Medulla oblongata (tissue), 1 donor: ENCODE measurements around the gene CAVIN2.

Experiments
- DNase-seq: peaks from one replicate; pipeline ENCODE4 v3.0.0-alpha.2; 2015; ENCODE audit errors: extremely low spot score

The CAVIN2 gene, protein sequence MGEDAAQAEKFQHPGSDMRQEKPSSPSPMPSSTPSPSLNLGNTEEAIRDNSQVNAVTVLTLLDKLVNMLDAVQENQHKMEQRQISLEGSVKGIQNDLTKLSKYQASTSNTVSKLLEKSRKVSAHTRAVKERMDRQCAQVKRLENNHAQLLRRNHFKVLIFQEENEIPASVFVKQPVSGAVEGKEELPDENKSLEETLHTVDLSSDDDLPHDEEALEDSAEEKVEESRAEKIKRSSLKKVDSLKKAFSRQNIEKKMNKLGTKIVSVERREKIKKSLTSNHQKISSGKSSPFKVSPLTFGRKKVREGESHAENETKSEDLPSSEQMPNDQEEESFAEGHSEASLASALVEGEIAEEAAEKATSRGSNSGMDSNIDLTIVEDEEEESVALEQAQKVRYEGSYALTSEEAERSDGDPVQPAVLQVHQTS

DNA sequence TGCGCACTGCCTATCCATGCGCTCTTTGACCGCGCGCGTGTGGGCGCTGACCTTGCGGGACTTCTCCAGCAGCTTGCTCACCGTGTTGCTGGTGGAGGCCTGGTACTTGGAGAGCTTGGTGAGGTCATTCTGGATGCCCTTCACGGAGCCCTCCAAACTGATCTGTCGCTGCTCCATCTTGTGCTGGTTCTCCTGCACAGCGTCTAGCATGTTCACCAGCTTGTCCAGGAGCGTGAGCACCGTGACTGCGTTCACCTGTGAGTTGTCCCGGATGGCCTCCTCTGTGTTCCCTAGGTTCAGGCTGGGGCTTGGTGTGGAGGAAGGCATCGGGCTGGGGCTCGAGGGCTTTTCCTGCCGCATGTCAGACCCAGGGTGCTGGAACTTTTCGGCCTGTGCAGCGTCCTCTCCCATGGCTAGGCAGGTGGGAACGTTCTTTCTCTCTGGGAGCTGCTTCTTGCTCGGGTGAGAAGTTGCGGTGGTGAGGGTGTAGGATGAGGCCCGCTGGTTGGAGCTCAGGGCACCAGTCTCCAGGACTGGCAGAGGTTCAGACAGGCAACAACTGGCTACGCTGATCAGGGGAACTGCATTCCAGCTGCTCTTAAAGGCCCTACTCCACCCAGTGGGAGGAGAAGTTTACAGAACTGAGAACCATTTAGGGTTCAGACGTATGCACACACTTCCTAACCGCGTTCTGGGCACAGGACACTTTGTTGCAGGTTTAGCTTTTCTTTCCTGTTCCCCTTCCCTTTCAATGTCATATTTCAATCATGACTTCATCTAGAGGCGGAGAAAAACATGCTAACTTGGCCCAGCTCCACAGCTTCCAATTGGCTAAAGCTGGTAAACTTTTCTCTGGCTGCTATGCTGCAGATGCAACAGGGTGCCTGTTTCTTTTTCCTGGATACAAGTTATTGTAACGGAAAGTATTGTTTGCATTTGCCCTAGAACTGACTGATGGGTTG lies at the start of gene CAVIN2:
CAVIN2 (minus strand) TSS at position 574 of the 962 bp plus-strand sequence; CDS start at position 411, 163 bp downstream.
- peak; percentile 8 for DNase-seq

DNA sequence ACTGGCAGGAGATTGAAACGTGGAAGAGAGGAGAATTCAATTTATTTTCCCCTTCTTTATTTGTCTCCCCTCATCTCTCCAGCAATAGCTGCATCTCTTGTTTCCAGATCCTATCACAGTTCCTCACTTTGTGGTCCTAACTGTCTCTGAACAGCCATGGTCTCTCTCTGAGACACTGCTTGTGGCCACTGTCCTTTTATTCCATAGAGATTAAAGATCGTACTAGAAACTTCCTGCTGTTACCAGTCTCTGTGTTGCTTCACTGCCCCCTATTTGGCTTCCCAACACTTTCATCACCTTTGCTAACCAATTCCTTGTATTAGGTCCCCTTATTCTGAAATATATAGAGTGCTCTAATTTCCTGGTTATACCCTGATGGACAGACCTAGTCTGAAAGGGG lies 48.9 kb upstream of the CAVIN2 start:
- no peak for DNase-seq

DNA sequence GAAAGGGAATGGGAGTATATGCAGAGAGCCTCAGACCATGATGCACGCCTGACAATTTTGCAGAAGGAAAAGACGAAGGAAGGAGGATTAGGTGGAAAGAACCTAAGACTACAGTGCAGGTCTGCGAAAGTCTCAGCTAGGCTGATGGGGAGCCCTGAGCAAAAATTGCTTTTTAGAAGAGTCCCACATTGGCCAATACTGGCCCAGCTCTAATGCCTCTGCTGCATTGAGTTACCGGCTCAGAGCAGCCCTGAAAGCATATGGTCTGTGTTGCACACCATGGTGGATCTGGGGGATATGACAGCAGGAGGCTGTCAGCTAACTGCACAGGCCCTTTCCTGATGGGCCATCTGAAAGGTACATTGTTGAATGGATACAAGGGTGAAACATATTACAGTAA lies 48.3 kb upstream of the CAVIN2 start:
- DNase-seq, result no peak

DNA sequence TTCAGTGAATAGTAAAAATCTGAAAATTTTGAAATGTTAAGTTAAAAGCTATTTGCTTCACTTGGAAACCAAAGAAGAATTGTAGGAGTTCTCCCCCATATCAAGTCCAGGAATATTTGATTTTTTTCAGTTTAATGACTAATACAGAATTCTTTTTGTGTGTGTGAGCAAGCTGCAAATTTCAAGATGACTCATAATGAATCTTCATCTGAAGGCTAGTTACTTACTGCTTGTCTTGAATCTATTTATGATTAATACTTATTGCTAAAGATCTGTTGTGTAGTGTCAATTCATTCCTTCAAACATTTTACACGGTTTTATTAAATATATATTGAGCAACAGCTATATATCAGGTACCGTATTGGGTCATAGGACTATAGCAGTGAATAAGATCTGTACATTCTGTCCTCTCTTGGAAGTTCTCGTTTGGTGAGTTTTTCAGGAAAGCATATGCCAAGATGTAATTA lies 47.8 kb upstream of the CAVIN2 start:
- no peak for DNase-seq

DNA sequence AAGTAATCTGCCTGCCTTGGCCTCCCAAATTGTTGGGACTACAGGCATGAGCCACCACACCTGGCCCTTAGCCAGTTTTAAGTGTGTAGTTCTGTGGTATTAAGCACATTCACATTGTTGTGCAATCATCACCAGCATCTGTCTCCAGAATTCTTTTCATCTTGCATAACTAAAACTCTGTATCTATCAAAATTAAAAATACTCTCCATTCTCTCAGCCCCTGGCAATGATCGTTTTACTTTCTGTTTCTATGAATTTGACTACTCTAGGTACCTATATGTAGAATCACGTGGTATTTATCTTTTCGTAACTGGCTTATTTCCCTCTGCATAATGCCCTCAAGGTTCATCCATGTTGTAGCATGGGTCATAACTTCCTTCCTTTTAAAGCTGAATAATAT lies 45.5 kb upstream of the CAVIN2 start:
- DNase-seq, result no peak

DNA sequence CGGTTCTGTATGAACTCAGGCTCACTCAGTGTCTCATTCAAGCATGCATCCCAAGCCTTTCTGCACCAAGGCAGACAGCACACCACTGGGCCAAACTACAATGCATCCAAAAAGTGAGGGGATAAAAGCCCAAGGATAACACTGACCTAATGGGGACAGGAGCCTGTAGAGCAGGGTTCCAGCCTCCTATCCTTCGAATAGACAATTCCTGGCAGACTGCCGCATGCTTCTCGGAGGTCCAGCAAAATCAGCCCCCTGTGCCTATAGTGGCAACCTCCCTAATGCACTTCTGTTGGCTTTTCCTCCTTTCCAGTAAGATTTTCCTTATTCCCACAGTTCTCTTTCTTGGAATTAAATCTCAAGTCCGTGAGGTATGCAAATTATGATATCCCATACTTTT lies 44.8 kb upstream of the CAVIN2 start:
- DNase-seq, result no peak

DNA sequence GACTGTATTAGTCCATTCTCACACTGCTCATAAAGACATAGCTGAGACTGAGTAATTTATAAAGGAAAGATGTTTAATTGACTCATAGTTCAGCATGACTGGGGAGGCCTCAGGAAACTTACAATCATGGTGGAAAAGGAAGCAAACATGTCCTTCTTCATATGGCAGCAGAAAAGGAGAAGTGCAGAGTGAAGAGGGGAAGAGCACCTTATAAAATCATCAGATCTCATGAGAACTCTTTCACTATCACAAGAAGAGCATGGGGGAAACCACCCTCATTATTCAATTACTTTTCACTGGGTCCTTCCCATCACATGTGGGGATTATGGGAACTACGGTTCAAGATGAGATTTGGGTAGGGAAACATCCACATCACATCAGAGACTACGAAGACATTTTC lies 43.0 kb upstream of the CAVIN2 start:
- DNase-seq, result no peak

DNA sequence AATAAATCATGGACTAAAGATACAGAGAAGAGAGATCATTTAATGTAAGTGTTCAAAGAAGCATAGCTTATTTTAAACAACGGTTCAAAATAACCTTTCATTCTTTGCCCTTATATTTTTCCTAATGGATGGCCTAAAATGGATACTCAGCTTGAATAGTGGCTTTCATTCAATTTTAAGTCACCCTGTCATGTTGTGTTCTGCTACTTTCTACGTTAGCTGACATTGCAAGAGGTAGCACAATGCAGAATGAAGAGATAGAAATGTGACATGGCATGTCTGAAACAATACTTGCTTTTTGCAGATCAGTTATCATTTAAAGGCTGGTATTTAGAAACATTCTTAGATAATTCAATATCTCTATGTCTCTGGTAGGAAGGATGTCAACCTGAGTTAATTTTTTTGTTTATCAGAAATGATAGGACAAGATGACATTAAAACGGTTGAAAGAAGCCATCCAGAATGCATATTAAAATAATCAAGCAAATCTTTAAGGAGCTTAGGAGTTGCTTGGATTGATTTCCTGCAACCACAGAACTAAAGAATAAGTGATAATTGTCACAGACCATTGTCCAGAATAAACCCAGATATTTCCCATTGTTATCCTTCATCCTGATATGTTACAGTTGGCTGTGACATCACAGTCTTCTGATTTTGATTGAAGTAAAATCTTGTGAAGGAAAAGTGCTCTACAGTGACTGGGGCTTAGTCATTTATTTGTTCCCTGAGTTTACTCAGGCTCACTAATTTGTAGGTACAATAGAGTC lies 41.7 kb upstream of the CAVIN2 start:
- DNase-seq, result no peak

DNA sequence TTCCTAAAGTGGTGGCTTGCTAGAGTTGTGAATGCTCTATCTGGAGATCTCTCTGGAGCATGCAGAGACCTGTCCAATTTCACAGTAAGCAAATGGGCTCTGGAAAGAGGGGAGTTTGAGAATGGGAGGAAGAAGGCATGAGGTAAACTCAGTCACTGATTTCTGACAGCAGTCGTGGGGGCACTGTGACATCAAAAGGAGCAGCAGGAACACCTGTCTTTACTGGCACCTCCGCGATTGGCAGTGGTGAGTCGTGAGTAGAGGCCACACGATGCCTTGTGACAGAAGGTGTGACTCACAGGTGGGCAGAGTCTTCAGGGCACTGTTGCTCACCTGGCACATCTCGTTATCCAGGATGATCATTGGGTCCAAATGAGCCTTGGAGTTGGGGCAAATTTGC lies 38.8 kb upstream of the CAVIN2 start:
- no peak for DNase-seq

DNA sequence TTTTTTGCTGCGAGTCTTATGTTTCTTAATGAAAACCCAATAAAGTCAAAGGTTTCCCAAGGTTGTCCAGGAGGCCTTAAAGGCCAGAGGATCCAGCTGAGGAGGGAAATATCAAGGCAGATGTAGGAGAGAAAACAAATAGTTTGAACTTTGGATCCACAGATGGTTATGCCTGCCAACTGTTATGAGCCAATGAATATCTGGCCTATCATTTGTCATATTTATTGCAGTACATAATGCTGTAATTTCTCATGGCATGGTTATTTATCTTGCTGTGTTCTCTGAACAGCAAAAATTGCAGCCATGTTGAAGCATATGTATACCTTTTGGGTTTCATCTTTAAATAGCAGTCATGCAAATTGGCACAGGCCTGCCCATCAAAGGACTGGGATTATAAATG lies 38.2 kb upstream of the CAVIN2 start:
- no peak for DNase-seq

DNA sequence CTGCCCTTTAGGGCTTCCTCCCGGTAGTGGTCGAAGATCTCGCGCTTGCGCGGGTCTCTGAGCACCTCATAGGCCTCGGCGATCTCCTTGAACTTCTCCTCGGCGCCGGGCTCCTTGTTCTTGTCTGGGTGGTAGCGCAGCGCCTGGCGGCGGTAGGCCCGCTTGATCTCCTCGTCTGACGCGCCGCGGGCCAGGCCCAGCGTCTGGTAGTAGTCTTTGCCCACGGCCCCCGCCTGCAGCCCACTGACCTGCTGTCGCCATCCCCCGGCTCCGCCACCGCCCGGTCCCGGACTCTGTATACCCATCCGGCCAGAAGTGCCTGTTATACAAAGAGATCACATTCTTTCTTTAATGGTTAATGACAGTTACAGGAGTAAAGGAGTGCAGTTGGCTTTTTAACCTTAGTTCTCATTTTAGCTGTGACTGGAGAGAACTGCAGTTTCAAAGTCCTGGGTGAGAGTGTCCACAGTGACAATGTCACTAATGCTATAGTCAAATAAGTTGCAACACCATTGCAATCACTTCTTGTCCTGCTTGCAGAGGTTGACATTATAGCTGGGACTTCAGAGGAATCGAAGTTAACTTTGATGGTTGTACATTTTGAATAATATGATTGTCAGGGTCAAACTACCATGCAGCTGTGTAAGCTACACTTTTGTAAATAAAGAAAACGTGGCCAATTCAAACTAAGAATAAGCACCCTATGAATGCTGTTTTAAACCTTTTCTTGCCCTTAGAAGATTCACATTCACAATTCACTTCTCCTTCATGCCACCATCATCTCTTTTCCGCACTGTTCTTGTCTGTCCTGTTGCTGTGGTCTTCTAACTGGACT lies 35.3 kb upstream of the CAVIN2 start:
- no peak for DNase-seq

DNA sequence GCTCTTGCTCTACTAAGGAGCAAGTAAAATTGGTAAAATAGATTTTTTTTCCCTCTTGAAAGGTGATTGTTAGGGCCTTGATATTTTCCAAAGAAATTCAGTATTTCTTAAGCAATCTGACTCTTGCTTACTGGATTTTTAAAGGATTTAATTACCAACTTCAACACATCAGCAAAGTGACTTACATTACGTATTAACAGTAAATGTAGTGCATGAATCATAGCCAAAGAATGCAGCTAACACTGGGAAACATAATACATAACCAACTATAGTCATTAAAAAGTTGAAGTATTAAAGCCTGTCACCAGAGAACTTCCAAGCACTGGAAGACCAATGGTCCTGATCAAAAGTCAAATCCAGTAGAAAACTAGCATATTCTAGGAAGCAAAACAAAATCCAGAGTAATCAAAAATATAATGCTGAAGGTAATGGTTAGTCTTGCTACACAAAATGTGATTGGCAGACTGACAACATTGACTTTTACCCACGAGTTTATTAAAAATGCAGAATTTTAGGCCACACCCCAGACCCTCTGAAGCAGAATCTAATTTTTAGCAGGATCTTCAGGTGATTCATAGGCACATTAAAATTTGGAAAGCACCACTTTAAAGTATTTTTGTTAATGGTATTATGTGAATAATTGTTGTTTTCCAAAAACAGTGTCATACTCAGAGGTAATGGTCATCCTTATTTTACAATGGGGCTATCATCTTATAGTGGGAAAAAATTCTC lies 31.8 kb upstream of the CAVIN2 start:
- no peak for DNase-seq

DNA sequence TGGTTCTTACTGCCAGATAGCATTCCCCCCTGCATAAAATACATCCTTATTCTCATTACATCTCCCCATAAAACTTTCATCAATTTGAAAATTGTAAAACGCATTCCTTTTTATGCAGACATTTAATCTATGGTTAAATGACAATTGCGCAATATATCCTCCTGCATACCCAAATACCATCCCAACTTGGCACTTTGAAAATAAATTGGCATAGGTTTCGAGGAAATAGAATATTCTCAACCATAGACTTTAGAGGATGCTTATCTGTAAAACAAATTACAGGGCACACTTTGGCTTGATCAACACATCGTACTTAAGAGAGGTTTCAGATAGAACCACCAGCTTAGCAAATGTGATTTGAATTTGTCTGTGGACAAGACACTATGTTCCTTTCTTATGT lies 31.0 kb upstream of the CAVIN2 start:
- DNase-seq, result no peak

DNA sequence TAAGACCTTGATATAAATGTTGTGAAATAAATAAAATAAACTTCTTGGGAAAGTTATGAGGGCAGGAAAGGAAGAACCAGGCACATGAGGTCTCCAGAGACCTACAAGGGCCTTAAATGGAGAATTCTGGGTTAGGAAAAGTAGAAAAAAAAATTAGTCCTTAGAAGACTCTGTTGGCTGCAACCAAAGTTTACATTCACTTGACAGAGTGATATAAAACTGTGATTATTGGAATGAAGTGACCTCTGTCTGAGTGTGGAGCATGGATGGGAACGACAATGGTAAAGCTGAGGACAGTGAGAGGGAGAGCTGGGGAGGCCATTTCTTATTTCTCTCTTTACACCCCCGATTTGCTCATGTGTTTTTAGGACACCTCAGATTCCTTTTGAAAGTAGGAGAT lies 29.0 kb upstream of the CAVIN2 start:
- DNase-seq, result no peak

DNA sequence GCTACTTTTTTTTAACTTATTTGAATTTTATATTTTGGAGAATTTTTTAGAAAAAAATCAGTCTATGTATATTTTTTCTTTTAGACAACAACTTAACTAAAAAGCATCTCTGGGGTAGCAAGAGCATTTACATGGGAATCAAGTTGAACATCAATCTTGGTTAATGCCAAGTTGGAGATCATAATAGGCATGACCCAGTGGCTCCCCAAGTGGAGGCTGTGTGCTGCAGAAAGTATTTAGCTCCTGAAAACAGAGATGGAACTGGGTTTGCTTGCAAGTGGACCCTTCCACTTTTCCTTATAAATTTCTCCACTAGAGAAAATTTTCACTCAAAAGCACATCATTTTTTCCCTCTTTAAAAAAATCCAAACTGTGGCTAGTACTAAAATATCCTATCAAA lies 23.9 kb upstream of the CAVIN2 start:
- no peak for DNase-seq

DNA sequence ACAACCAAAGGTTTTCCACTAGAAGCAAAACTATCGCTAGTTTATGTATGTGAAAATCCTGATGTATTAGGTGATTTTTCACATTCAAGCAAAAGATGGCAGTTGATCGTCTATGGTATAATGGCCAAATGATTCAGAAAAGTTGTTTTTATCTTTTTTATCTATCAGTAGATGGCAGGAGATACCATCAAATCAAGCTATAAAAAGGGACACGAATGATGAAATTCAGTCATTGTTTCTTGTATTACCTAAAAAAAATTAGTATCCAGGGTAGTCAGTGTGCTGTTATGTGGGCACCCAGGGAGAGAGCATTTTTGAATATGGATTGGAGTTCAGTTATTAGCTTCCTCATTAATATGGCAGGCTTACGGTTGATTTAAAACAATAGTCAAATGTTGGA lies 22.9 kb upstream of the CAVIN2 start:
- peak; percentile 43 for DNase-seq

DNA sequence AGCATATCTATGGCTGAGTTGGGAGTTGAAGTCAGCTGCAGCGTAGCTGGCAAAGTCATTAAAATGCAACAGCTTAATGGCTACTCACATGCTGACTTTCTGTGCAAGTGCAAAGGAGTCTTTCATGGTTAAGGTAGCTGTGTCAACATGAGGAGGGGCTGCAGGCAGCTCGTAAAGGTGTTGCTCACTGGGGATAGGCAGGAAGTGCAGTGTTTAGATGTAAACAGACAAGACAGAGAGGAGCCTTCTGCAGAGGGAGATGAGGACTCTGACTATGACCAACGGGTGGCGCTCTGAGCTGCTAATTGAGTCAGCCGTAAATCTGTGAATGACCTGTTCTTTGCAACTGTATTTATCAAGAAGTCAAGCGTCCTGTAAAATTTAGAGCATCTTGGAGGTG lies 22.3 kb upstream of the CAVIN2 start:
- DNase-seq, result peak; percentile 82

DNA sequence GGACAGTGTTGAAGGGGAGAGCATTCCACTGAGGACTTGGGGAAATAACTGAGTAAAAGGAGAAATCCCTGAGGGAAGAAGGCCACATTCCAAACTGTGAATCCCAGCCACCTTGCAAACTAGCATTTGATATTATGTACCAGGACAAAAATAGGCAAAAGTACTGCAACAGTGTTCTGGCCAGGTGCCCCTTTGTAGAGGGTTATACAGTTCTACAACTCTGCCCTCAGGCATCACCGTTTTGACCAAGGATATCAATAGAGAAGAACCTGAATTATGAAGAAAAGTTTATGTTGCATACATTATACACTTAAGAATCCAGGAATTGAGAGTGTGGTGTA lies 20.6 kb upstream of the CAVIN2 start:
- no peak for DNase-seq

DNA sequence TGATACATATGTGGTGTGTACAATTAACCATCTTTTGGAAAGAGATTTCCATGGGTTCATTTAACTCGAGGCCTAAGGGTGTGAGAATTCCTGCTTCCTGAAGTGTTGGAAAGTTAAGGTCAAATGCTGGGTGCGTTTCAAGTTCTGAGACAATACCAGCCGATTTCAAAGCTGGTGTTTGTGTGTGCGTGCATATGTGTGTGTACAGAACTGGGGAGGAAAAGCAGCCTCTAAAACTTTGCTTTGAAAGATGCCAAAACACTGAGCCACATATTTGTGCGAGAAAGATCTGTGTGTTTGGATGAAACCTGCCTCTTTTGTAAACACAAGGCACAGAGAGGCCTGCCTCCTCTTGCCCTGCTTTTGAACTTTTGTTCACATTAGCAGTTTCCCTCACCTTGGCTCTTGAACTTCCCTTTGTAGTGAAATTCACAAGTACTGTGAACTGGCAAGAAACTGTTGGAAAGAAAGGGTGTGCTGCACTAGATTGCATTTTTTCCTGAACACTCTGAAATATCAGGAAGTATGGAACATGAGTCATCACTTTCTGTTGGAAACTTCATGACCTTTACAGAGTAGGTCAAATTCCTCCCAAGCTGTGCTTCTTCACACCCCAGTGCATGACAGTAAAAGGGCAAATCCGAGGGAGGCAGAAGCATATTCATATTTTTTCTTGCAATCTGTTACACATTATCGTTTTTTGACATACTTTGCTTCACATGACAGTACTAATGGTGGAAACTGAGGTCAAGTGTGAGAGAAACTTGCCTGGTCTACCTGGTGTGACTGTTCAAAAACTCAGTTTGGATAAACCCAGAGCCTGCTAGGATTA lies 20.0 kb upstream of the CAVIN2 start:
- peak; percentile 13 for DNase-seq

DNA sequence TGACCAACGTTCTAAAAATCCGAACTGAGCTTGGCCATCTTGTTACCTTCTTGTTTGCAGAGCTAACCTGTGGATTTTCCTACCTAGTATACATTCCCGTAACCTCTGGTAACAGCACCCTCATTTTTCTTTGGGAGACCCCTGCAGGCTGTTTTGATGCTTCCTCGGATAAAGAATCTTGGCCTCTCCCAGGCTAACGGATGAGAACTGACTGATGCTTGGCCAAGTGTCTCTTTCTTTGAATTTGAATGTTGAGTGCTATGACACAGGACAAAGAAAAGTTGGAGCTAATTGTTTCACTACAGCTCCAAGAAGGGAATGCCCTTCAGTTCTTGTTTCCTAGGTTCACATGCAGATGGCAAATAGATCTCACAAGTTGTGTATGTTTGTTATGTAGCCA lies 19.3 kb upstream of the CAVIN2 start:
- DNase-seq, result no peak
